Measurements from ENCODE around the gene MAPRE2.

GRCh38 chr18:35138773-35139172, 97.6 kb downstream of the MAPRE2 start:
- TF ChIP-seq GATA3 (IDR thresholded peaks at IDR 0.05; ENCODE audit: low read depth, low read length) = no peak
- no peak for TF ChIP-seq GATA2 (IDR thresholded peaks at IDR 0.05; ENCODE audit: low read depth, low read length)
